Thyroid gland (tissue), 4 donors: Measurements from ENCODE around the gene ARHGEF10L.

Source experiments
- CTCF ChIP-seq, 6 experiments: fragments of 200-600 bp in 3 of 6; fragments of 450-650 bp in 3 of 6; sonication (generic) in 3 of 6; IDR thresholded peaks; one replicate each; pipeline ENCODE4 v1.5.1; 2016 to 2019; ENCODE audit warnings: antibody characterized with exemption in 6 of 6, mild to moderate bottlenecking in 2 of 6, inconsistent platforms in 1 of 6, moderate library complexity in 1 of 6
- POLR2A ChIP-seq, 2 donors: fragments of 450-650 bp; IDR thresholded peaks; one replicate each; pipeline ENCODE4 v1.6.1; 2017; ENCODE audit warnings: antibody characterized with exemption in 2 of 2, mild to moderate bottlenecking in 2 of 2, moderate library complexity in 1 of 2

- no peak for TF ChIP-seq CTCF (IDR thresholded peaks at IDR 0.05)
- TF ChIP-seq POLR2A (IDR thresholded peaks at IDR 0.05): no peak
Measured at GRCh38 chr1:17559615-17560419, 20.3 kb downstream of the ARHGEF10L start.
